ENCODE results near the gene SCGB3A2. TPM values are rescaled to one million over a fixed set of nuclear protein-coding genes. Genes with fewer than 3 reads are reported as not detected.

SCGB3A2 gene
- polyA plus RNA-seq, 1 of the 3 experiments (the other 2 are of a cell fraction), result not detected

DNA sequence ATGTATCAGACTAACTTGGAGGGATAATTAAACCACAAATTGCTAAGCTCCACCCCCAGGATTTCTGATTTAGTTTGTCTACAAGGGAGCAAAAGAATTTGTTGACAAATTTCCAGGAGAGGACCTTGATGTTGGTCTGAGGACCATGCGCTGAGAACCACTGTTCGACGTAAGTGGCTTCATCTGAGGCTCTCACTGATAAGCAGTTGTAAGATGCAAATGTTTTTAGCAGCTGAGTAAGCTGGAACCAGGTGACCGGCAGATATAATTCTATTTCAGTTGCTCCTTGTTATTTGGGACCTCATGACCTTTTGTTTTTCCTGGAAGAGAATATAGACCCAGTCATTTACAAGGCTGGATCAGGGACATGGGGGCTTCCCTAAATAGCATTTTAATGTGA, 32.9 kb upstream of the SCGB3A2 start:
- no peak for TF ChIP-seq SIN3A (IDR thresholded peaks at IDR 0.05; ENCODE audit: borderline replicate concordance, low read depth, low read length)
- TF ChIP-seq, protein P1, sequence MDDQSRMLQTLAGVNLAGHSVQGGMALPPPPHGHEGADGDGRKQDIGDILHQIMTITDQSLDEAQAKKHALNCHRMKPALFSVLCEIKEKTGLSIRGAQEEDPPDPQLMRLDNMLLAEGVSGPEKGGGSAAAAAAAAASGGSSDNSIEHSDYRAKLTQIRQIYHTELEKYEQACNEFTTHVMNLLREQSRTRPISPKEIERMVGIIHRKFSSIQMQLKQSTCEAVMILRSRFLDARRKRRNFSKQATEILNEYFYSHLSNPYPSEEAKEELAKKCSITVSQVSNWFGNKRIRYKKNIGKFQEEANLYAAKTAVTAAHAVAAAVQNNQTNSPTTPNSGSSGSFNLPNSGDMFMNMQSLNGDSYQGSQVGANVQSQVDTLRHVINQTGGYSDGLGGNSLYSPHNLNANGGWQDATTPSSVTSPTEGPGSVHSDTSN (IDR thresholded peaks at IDR 0.05), result no peak
- Histone ChIP-seq H3K9me3 (no peaks in the 10 kb centered on the region), H3K4me1 (ENCODE audit: control insufficient read depth in 1 of 2, insufficient read depth in 2 of 2, low read depth in 1 of 2, low read length in 1 of 2) (0 out of 4 replicates have a peak, but pooled peaks cover 0 to 9% of the 10 kb centered on the region in 2 experiments), H3K9me2 (no peaks in the 10 kb centered on the region), H3F3A (replicated peaks; ENCODE audit: insufficient read depth) (no peaks in the 10 kb centered on the region), H3K27me3 (ENCODE audit: insufficient read depth) (no peaks in the 10 kb centered on the region), H2AFZ (ENCODE audit: low read depth) (no peak overlapping the region), H3K9ac (no peak overlapping the region), H4K20me1 (ENCODE audit: insufficient read depth) (no peaks in the 10 kb centered on the region), H3K27ac (ENCODE audit: low read depth in 2 of 2, low read length in 1 of 2) (no peak overlapping the region), H3K36me3 (replicated peaks in 1 of 2; ENCODE audit: control insufficient read depth in 1 of 2, insufficient read depth in 2 of 2, low read length in 1 of 2) (no peaks in the 10 kb centered on the region), H3K4me3 (ENCODE audit: low read depth in 2 of 2, low read length in 1 of 2) (no peak overlapping the region), H3K4me2 (no peak overlapping the region), H3K79me2 (ENCODE audit: insufficient read depth) (no peaks in the 10 kb centered on the region)
- ChIA-PET CTCF (interaction anchor here (1.0 to 1.2 kb wide), 2 partner anchors 12 to 14 kb away, joined by 3 to 8 read pairs; no protein-coding TSS in a partner anchor), POLR2A (no interaction called here)
- no peak for DNase-seq
- 70% methylated on average over 4 of the region's 4 CpGs for WGBS (ENCODE audit: low lambda C conversion rate)

DNA sequence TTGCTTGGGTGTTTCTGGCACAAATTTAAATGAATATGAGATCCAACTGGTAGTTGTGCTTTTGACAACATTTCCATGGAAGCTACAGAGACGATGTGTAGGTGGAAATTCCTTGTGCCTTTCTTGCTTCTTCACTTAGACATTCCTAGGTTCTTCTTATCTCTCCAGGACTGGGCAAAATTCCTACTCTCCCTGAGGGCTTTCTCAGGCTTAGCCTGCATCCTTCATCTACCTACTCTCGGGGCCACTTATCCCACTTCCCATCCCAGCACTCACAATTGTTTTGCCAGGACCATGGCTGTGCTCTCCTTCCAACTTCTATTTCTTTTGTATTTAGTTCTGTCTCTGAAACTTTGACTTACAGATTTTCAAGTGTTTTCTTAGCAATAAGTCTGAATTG, 29.3 kb upstream of the SCGB3A2 start:
- H4K20me1 ChIP-seq (ENCODE audit: insufficient read depth), result no peaks in the 10 kb centered on the region
- no peaks in the 10 kb centered on the region for H3K9me2 ChIP-seq
- no peak overlapping the region for H3K9ac ChIP-seq
- TF ChIP-seq RCOR1 (IDR thresholded peaks at IDR 0.05; ENCODE audit: low read length) (no peak), FOSL2 (IDR thresholded peaks at IDR 0.05; ENCODE audit: borderline replicate concordance, low read depth) (no peak), JUND (IDR thresholded peaks at IDR 0.05) (no peak), YY1 (IDR thresholded peaks at IDR 0.05; ENCODE audit: low read depth) (no peak), TEAD4 (IDR thresholded peaks at IDR 0.05; ENCODE audit: borderline replicate concordance, insufficient read depth) (no peak), MXI1 (IDR thresholded peaks at IDR 0.05; ENCODE audit: low read depth, low read length) (no peak), SMC3 (IDR thresholded peaks at IDR 0.05; ENCODE audit: low read depth, low read length) (no peak), EP300 (IDR thresholded peaks at IDR 0.05; ENCODE audit: borderline replicate concordance in 1 of 2, low read depth in 1 of 2, low read length in 1 of 2) (no peak), FOXJ3 (CRISPR knock-in tag; IDR thresholded peaks at IDR 0.05) (no peak), NFIC (IDR thresholded peaks at IDR 0.05; ENCODE audit: borderline replicate concordance) (no peak), GATA2 (CRISPR knock-in tag; IDR thresholded peaks at IDR 0.05) (no peak), RXRA (IDR thresholded peaks at IDR 0.05; ENCODE audit: borderline replicate concordance, low read depth) (no peak), POLR2AphosphoS5 (IDR thresholded peaks at IDR 0.05; ENCODE audit: low read depth, low read length) (no peak)
- TF ChIP-seq, protein P2, sequence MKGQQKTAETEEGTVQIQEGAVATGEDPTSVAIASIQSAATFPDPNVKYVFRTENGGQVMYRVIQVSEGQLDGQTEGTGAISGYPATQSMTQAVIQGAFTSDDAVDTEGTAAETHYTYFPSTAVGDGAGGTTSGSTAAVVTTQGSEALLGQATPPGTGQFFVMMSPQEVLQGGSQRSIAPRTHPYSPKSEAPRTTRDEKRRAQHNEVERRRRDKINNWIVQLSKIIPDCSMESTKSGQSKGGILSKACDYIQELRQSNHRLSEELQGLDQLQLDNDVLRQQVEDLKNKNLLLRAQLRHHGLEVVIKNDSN (IDR thresholded peaks at IDR 0.05; ENCODE audit: borderline replicate concordance, low read depth), result no peak
- TF ChIP-seq, protein P3, sequence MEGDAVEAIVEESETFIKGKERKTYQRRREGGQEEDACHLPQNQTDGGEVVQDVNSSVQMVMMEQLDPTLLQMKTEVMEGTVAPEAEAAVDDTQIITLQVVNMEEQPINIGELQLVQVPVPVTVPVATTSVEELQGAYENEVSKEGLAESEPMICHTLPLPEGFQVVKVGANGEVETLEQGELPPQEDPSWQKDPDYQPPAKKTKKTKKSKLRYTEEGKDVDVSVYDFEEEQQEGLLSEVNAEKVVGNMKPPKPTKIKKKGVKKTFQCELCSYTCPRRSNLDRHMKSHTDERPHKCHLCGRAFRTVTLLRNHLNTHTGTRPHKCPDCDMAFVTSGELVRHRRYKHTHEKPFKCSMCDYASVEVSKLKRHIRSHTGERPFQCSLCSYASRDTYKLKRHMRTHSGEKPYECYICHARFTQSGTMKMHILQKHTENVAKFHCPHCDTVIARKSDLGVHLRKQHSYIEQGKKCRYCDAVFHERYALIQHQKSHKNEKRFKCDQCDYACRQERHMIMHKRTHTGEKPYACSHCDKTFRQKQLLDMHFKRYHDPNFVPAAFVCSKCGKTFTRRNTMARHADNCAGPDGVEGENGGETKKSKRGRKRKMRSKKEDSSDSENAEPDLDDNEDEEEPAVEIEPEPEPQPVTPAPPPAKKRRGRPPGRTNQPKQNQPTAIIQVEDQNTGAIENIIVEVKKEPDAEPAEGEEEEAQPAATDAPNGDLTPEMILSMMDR (IDR thresholded peaks at IDR 0.05), result no peak
- no peaks in the 10 kb centered on the region for H3K79me2 ChIP-seq (ENCODE audit: insufficient read depth)
- POLR2A ChIA-PET, result no interaction called here
- WGBS (ENCODE audit: low lambda C conversion rate), result 32% methylated on average over 2 of the region's 2 CpGs
- H3K27ac ChIP-seq (ENCODE audit: low read depth in 2 of 2, low read length in 1 of 2), result no peak overlapping the region
- no peaks in the 10 kb centered on the region for H3K9me3 ChIP-seq
- no peaks in the 10 kb centered on the region for H3K27me3 ChIP-seq (ENCODE audit: insufficient read depth)
- CTCF ChIA-PET, result interaction anchor here (0.6 to 1.8 kb wide), 3 partner anchors 9 to 84 kb away, joined by 3 to 10 read pairs (median 3); no protein-coding TSS in a partner anchor
- H3K4me1 ChIP-seq (ENCODE audit: control insufficient read depth in 1 of 2, insufficient read depth in 2 of 2, low read depth in 1 of 2, low read length in 1 of 2), result 0 out of 4 replicates have a peak, but pooled peaks cover 0 to 9% of the 10 kb centered on the region in 2 experiments
- H2AFZ ChIP-seq (ENCODE audit: low read depth), result no peak overlapping the region
- H3K36me3 ChIP-seq (replicated peaks in 1 of 2; ENCODE audit: control insufficient read depth in 1 of 2, insufficient read depth in 2 of 2, low read length in 1 of 2), result no peaks in the 10 kb centered on the region
- no peak overlapping the region for H3K4me3 ChIP-seq (ENCODE audit: low read depth in 2 of 2, low read length in 1 of 2)
- no peak overlapping the region for H3K4me2 ChIP-seq
- H3F3A ChIP-seq (replicated peaks; ENCODE audit: insufficient read depth), result no peaks in the 10 kb centered on the region
- DNase-seq, result no peak

Data from SK-N-SH (cell line).